ENCODE data around the gene CD2BP2.

The CD2BP2 gene

GRCh38 chr16:30355144-30355953 is at the start of gene CD2BP2:
CD2BP2 (minus strand) TSS chr16:30355308; CDS start chr16:30354681, 627 bp downstream.
- H3K4me3 ChIP-seq (ENCODE audit: low read depth, low read length): peak within 1 kb of the TSS; percentile 94
- in situ Hi-C loops (cut with HindIII; ENCODE audit: low sequenced_read_pairs): no loop called here
- TF ChIP-seq CTCF (IDR thresholded peaks at IDR 0.05; ENCODE audit: low read depth, low read length, missing control alignments): no peak
- peak; percentile 99 for DNase-seq (ENCODE audit: low read depth)

- DNase-seq (ENCODE audit: low read depth): no peak
- TF ChIP-seq CTCF (IDR thresholded peaks at IDR 0.05; ENCODE audit: low read depth, low read length, missing control alignments): no peak
- in situ Hi-C loops (cut with HindIII; ENCODE audit: low sequenced_read_pairs): no loop called here
- H3K4me3 ChIP-seq (ENCODE audit: low read depth, low read length): no peak overlapping the region
Measured at GRCh38 chr16:30401768-30402425, 46.8 kb upstream of the CD2BP2 start.

- H3K4me3 ChIP-seq (ENCODE audit: low read depth, low read length): peak overlapping the region; percentile 51
- no peak for DNase-seq (ENCODE audit: low read depth)
Measured at GRCh38 chr16:30399435-30400186, 44.5 kb upstream of the CD2BP2 start.

GRCh38 chr16:30398661-30399434 is 43.7 kb upstream of the CD2BP2 start:
- DNase-seq (ENCODE audit: low read depth): no peak
- in situ Hi-C loops (cut with HindIII; ENCODE audit: low sequenced_read_pairs): loop anchor here (10.0 kb wide), 1 partner anchor 324 kb away; the partner anchor contains the start of gene PPP4C
- no peak for TF ChIP-seq CTCF (IDR thresholded peaks at IDR 0.05; ENCODE audit: low read depth, low read length, missing control alignments)
- H3K4me3 ChIP-seq (ENCODE audit: low read depth, low read length): no peak overlapping the region

More at GRCh38 chr16:30399435-30400186, 44.5 kb upstream of the CD2BP2 start:
- in situ Hi-C loops (cut with HindIII; ENCODE audit: low sequenced_read_pairs): loop anchor here (10.0 kb wide), 1 partner anchor 325 kb away; the partner anchor contains the start of gene PPP4C
- no peak for TF ChIP-seq CTCF (IDR thresholded peaks at IDR 0.05; ENCODE audit: low read depth, low read length, missing control alignments)

- DNase-seq (ENCODE audit: low read depth): no peak
- H3K4me3 ChIP-seq (ENCODE audit: low read depth, low read length): no peak overlapping the region
- in situ Hi-C loops (cut with HindIII; ENCODE audit: low sequenced_read_pairs): loop anchor here (10.0 kb wide), 1 partner anchor 323 kb away; the partner anchor contains the start of gene PPP4C
- TF ChIP-seq CTCF (IDR thresholded peaks at IDR 0.05; ENCODE audit: low read depth, low read length, missing control alignments): no peak
Measured at GRCh38 chr16:30397776-30398660, 42.9 kb upstream of the CD2BP2 start.

Measured in astrocyte of the cerebellum (primary cell).